T-helper 17 cell (primary cell): ENCODE results near the gene NEDD4L. TPM values are rescaled to one million over a fixed set of nuclear protein-coding genes. Genes with fewer than 3 reads are reported as not detected.

Experiments used
- ATAC-seq: fragments of 150-1000 bp; cut with Tn5 transposase; 2 replicates; pipeline ENCODE4 v1.10.0; 2021; ENCODE audit warnings: mild to moderate bottlenecking, moderate library complexity
- DNase-seq, 3 donors: peaks; one replicate each; pipeline versions ENCODE4 v3.0.0 to v3.0.0-alpha.2; 2020 to 2021
- H3K9me3 ChIP-seq: one replicate; pipeline ENCODE4 v1.7.0; 2013; ENCODE audit warnings: low read length, mild to moderate bottlenecking; ENCODE audit not compliant: control insufficient read depth, poor library complexity, severe bottlenecking
- H3K27ac Mint-ChIP-seq: one replicate; pipeline ENCODE4 v1.8.0; 2022; ENCODE audit warnings: mild to moderate bottlenecking, moderate library complexity, mixed read lengths
- H3K27me3 Mint-ChIP-seq: one replicate; pipeline ENCODE4 v1.8.0; 2022; ENCODE audit warnings: mixed read lengths
- H3K36me3 Mint-ChIP-seq: one replicate; pipeline ENCODE4 v1.8.0; 2022; ENCODE audit warnings: low read depth, mixed read lengths
- H3K4me1 Mint-ChIP-seq: one replicate; pipeline ENCODE4 v1.8.0; 2022; ENCODE audit warnings: mild to moderate bottlenecking, mixed read lengths
- H3K4me3 Mint-ChIP-seq: one replicate; pipeline ENCODE4 v1.8.0; 2022; ENCODE audit warnings: mild to moderate bottlenecking, moderate library complexity, mixed read lengths
- total RNA-seq, 4 donors: library from RNA in 2 of 4; stranded (reverse) in 2 of 4; gene quantifications; one replicate each; pipeline ENCODE4 v1.2.3 and lab custom pipeline; 2022 to 2026

The NEDD4L gene
- total RNA-seq, 2 donors from 2014 or later: 9.8 to 22.4 TPM

DNA sequence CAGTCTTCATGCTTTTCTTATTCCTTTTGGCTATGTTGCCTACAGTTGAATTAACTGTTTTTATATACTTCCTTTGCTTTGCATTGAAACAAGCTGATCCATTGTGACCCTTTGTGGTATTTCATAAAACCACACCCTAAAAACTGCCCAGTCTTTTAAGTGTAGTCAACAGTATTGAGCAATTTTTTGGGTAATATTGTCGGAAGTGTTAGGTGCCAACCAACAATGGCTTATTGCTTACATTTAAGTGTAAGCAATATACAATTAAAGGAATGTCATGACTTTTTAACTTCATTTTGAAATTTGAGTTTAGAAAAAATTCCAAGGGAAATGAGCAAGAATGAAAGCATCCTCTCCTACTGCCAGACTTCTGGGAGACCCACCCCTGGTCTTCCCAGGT is 174.1 kb downstream of the NEDD4L start:
- no peak for DNase-seq
- no peaks in the 10 kb centered on the region for H3K9me3 ChIP-seq
- ATAC-seq: no peak
- Mint-ChIP-seq H3K27ac (no peak overlapping the region), H3K4me3 (no peak overlapping the region), H3K36me3 (peaks cover 4% of the 10 kb centered on the region), H3K4me1 (peaks cover 19% of the 10 kb centered on the region), H3K27me3 (peaks cover 36% of the 10 kb centered on the region)

GRCh38 chr18:58221060-58221725 is 177.2 kb downstream of the NEDD4L start:
- peaks cover 20% of the 10 kb centered on the region for H3K27me3 Mint-ChIP-seq
- ATAC-seq (no peak), DNase-seq (no peak)
- H3K36me3 Mint-ChIP-seq: peaks cover under 1% of the 10 kb centered on the region
- no peak overlapping the region for H3K4me3 Mint-ChIP-seq
- peaks cover 3% of the 10 kb centered on the region for H3K4me1 Mint-ChIP-seq
- H3K27ac Mint-ChIP-seq: no peak overlapping the region
- H3K9me3 ChIP-seq: no peaks in the 10 kb centered on the region

- DNase-seq (no peak), ATAC-seq (no peak)
- Mint-ChIP-seq H3K36me3 (no peaks in the 10 kb centered on the region), H3K4me1 (peaks cover 5% of the 10 kb centered on the region), H3K27me3 (peaks cover 26% of the 10 kb centered on the region), H3K27ac (no peak overlapping the region), H3K4me3 (no peak overlapping the region)
- H3K9me3 ChIP-seq: no peaks in the 10 kb centered on the region
These were observed 178.6 kb downstream of the NEDD4L start for GRCh38 chr18:58222432-58223125.

DNA sequence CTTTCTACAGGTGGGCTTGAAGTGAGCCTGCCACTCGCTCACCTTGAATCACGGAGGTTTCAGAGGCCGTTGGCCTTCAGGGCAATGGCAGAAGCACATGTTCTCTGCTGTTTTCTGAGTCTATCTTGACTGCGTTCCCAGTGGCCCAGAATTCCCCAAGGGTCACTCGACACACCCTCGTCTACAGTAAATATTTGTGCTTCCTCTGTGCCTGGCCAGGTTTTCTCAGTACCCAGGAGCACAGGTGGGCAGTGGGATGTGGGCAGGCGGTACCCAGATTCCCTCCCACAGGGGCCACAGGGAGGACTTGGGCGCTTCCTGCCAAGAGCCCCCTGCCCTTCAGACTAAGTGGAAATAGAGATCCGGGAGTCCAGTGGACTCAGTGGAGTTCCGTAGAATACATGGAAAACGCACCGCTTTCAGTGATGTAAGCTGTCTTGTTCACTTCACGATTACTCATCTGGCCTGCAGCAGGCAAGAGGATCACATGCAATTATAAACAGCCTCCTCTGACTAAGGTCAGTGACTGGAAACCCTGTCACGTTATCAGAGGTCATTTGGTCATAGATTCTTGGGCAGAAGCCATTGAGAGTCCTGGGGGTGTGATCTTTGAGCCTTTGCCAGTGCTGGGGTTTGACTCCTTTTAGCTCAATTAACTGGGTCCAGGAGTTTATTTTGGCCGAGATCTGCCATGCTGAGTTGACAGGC is 179.8 kb downstream of the NEDD4L start:
- no peak for DNase-seq
- H3K9me3 ChIP-seq: no peaks in the 10 kb centered on the region
- peaks cover 29% of the 10 kb centered on the region for H3K27me3 Mint-ChIP-seq
- no peaks in the 10 kb centered on the region for H3K36me3 Mint-ChIP-seq
- no peak overlapping the region for H3K27ac Mint-ChIP-seq
- H3K4me3 Mint-ChIP-seq: no peak overlapping the region
- peaks cover 5% of the 10 kb centered on the region for H3K4me1 Mint-ChIP-seq
- no peak for ATAC-seq

- no peak for ATAC-seq
- no peak for DNase-seq
- Mint-ChIP-seq H3K36me3 (no peaks in the 10 kb centered on the region), H3K4me3 (no peak overlapping the region), H3K27me3 (peaks cover 29% of the 10 kb centered on the region), H3K4me1 (peaks cover 5% of the 10 kb centered on the region), H3K27ac (no peak overlapping the region)
- no peaks in the 10 kb centered on the region for H3K9me3 ChIP-seq
These were observed 180.4 kb downstream of the NEDD4L start for GRCh38 chr18:58224425-58224750.

DNA sequence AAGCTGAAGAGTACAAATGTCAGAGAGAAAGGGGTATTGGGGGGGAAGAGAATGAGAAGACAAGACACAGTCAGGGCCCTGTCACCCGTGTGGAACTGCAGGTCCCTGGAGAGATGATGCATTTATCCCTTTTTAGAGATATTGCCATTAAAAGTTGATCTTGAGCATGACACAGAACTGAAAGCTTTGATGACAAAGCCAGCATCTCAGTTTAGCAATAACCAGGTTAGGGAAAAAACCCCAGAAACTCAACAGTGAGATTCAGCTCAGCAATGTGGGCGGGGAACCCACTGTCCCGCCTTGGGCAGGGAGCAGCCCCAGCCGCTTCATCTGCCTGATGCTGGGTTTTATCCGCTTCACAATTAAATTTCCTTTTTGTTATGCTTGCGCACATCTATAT is 181.1 kb downstream of the NEDD4L start:
- ATAC-seq (no peak), DNase-seq (no peak)
- no peaks in the 10 kb centered on the region for H3K9me3 ChIP-seq
- H3K27ac Mint-ChIP-seq: no peak overlapping the region
- H3K4me3 Mint-ChIP-seq: no peak overlapping the region
- peaks cover 28% of the 10 kb centered on the region for H3K27me3 Mint-ChIP-seq
- no peaks in the 10 kb centered on the region for H3K36me3 Mint-ChIP-seq
- H3K4me1 Mint-ChIP-seq: peaks cover 5% of the 10 kb centered on the region

DNA sequence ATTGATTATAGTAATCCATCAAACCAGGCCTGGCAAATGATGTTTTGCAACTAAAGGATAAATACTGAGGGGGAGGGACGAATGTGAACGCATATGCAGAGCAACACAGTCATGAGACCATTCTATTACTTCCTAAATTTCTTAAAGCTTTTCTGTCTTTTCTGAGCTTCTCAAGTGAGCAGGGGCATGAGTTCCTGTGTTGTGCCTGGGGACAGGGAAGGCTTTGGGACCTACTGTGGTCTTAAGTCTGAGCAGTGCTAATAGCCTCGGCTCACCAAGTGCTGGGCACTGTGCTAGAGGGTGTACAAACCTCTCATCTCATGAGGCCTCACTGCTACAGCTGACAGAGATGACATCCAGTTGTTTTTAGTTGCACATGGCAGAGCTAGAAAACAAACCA is 182.4 kb downstream of the NEDD4L start:
- ATAC-seq (no peak), DNase-seq (no peak)
- H3K9me3 ChIP-seq: no peaks in the 10 kb centered on the region
- H3K4me3 Mint-ChIP-seq: no peak overlapping the region
- peaks cover 17% of the 10 kb centered on the region for H3K27me3 Mint-ChIP-seq
- H3K27ac Mint-ChIP-seq: no peak overlapping the region
- peaks cover 5% of the 10 kb centered on the region for H3K4me1 Mint-ChIP-seq
- no peaks in the 10 kb centered on the region for H3K36me3 Mint-ChIP-seq

DNA sequence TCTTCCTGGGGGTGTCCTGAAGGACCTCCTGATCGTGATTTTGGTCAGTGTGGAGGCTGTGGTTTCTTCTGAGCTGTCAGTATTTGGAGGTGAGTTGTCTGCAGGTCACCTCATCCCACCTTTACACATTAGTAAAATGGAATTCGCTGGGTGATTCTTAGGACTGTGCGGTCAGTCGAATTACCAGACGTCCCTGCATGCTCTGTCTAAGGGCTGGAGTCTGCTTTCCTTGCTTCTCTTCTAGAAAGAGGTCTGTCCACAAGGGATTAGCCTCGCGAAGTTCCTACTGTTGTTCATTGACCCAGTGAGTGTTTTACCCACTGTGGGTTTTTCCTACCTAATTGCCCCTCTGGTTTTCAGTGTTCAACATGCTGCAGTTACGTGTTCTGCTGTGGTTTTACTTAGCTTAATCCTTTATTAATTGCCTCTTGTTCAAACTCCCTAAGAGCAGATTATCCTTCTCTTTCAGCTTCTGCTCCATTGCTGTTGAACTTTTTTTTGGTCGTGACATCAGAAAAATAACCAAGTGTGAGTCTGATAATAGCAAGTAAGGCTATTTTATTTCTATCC is 183.4 kb downstream of the NEDD4L start:
- H3K27me3 Mint-ChIP-seq: peaks cover 17% of the 10 kb centered on the region
- H3K4me1 Mint-ChIP-seq: peaks cover 3% of the 10 kb centered on the region
- H3K27ac Mint-ChIP-seq: no peak overlapping the region
- H3K9me3 ChIP-seq: no peaks in the 10 kb centered on the region
- no peaks in the 10 kb centered on the region for H3K36me3 Mint-ChIP-seq
- no peak overlapping the region for H3K4me3 Mint-ChIP-seq
- DNase-seq: no peak
- no peak for ATAC-seq

GRCh38 chr18:58228176-58228575 is 184.2 kb downstream of the NEDD4L start:
- H3K9me3 ChIP-seq: no peaks in the 10 kb centered on the region
- no peak for ATAC-seq
- DNase-seq: no peak
- H3K27me3 Mint-ChIP-seq: peaks cover 17% of the 10 kb centered on the region
- no peaks in the 10 kb centered on the region for H3K36me3 Mint-ChIP-seq
- no peak overlapping the region for H3K4me3 Mint-ChIP-seq
- peaks cover 3% of the 10 kb centered on the region for H3K4me1 Mint-ChIP-seq
- H3K27ac Mint-ChIP-seq: no peak overlapping the region

- no peaks in the 10 kb centered on the region for H3K9me3 ChIP-seq
These were observed 184.7 kb downstream of the NEDD4L start for GRCh38 chr18:58228762-58229161.

DNA sequence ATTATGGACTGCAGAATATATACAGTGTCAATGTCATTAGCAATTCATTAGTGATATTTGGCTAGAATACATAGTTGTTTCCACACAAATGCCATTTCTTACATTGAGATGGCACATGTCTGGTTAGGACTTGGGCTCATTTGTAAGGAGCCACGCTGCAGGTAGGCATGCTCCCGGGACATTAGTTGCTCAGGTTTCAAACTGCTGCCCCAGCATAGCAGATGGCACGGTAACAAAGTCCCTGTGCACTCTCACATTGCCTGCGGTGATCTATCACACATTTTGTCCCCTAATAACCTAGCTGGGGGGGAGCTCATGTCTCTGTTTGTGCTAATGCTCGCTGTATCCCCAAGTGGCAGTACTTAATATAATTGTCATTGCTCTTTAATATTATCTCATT is 185.1 kb downstream of the NEDD4L start:
- Mint-ChIP-seq H3K27me3 (peaks cover 17% of the 10 kb centered on the region), H3K4me1 (peaks cover 3% of the 10 kb centered on the region), H3K27ac (no peak overlapping the region), H3K36me3 (no peaks in the 10 kb centered on the region), H3K4me3 (no peak overlapping the region)
- no peaks in the 10 kb centered on the region for H3K9me3 ChIP-seq
- DNase-seq (no peak), ATAC-seq (no peak)

More at GRCh38 chr18:58228762-58229161, 184.7 kb downstream of the NEDD4L start:
- Mint-ChIP-seq H3K4me3 (no peak overlapping the region), H3K36me3 (no peaks in the 10 kb centered on the region), H3K27ac (no peak overlapping the region), H3K4me1 (peaks cover 3% of the 10 kb centered on the region), H3K27me3 (peaks cover 17% of the 10 kb centered on the region)
- DNase-seq (no peak), ATAC-seq (no peak)

DNA sequence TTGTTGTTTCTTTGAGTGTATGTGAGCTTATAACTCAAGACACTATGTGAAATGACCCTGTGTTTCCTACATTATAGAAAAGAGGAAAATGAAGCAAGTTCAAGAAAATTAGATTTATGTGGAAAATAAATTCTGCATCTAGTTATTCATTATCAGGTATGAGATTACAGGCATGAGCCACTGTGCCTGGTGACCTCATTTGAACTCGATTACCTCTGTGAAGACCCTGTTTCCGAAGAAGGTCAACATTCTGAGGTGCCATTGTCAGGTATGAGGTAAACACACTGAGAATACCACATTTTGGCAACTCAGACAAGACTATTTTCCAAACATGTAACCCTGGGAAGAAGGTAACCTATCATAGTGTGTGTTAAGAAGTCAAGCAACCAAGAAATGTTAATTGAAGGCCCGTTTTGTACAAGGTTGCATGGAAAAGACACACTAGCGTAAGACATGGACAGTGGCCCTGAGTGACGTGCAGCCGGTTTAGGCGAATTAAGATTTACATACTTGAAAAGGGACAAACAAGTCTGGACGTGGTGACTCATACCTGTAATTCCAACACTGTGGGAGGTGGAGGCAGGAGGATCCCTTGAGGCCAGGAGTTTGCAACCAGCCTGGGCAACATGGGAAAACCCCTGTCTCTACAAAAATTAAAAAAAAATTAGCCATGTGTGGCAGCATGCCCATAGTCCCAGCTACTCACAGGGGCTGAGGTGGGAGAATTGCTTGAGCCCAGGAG is 186.6 kb downstream of the NEDD4L start:
- ATAC-seq: no peak
- H3K4me1 Mint-ChIP-seq: peaks cover 3% of the 10 kb centered on the region

DNA sequence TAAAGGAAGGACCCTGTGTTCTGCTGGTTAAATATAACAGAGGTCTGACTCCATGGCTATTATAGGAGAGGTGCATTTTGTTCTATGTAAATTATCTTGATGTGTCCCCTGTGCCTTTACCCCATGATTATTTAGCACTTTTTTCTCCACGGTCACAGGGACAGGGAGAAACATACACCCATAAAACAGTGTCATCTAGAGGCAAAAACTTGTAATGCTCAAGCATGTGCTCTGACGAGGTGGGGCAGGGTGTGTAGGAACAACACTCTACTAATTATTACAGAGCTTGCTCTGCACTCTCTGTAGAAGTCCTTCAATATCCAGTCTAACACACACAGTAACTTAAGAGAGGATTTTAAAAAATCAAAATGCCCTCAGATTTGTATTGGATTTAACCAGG is 187.9 kb downstream of the NEDD4L start:
- no peaks in the 10 kb centered on the region for H3K9me3 ChIP-seq
- H3K27me3 Mint-ChIP-seq: peaks cover 14% of the 10 kb centered on the region
- H3K36me3 Mint-ChIP-seq: no peaks in the 10 kb centered on the region
- no peak overlapping the region for H3K27ac Mint-ChIP-seq
- H3K4me1 Mint-ChIP-seq: peaks cover 2% of the 10 kb centered on the region
- no peak for DNase-seq
- H3K4me3 Mint-ChIP-seq: no peak overlapping the region
- no peak for ATAC-seq

More for the DNA sequence above, 186.6 kb downstream of the NEDD4L start:
- H3K27me3 Mint-ChIP-seq: peaks cover 17% of the 10 kb centered on the region
- no peak overlapping the region for H3K27ac Mint-ChIP-seq
- DNase-seq: no peak
- H3K4me3 Mint-ChIP-seq: no peak overlapping the region
- no peaks in the 10 kb centered on the region for H3K36me3 Mint-ChIP-seq
- no peaks in the 10 kb centered on the region for H3K9me3 ChIP-seq
